Lower lobe of right lung (tissue), 2 donors: Measurements from ENCODE around the gene ANKRD6. TPM values are rescaled to one million over a fixed set of nuclear protein-coding genes. Genes with fewer than 3 reads are reported as not detected.

Experiments used
- ATAC-seq, 2 donors: fragments of 200-7000 bp; cut with Tn5 transposase; one replicate each; pipeline ENCODE4 v1.9.1; 2020 to 2022; ENCODE audit warnings: mild to moderate bottlenecking in 2 of 2, moderate library complexity in 2 of 2
- DNase-seq: peaks from one replicate; pipeline ENCODE4 v3.0.0-alpha.2; 2020
- H3K27ac ChIP-seq: fragments of 200-600 bp; one replicate; pipeline ENCODE4 v1.8.0; 2022
- H3K27me3 ChIP-seq: fragments of 200-600 bp; one replicate; pipeline ENCODE4 v1.8.0; 2022; ENCODE audit warnings: low read depth
- H3K36me3 ChIP-seq: fragments of 200-600 bp; one replicate; pipeline ENCODE4 v1.8.0; 2022; ENCODE audit warnings: mild to moderate bottlenecking
- H3K4me1 ChIP-seq: fragments of 200-600 bp; one replicate; pipeline ENCODE4 v1.8.0; 2022
- H3K4me3 ChIP-seq: fragments of 200-600 bp; one replicate; pipeline ENCODE4 v1.8.0; 2022; ENCODE audit warnings: mild to moderate bottlenecking
- H3K9me3 ChIP-seq: fragments of 200-600 bp; one replicate; pipeline ENCODE4 v1.8.0; 2022
- CTCF ChIP-seq: fragments of 200-600 bp; IDR thresholded peaks from one replicate; pipeline ENCODE4 v1.8.0; 2022; ENCODE audit warnings: antibody characterized with exemption, mild to moderate bottlenecking
- intact Hi-C: fragments of 100-400 bp; cut with DNase I; formaldehyde crosslinking; loops from one replicate; pipeline ENCODE4 v1.11.0; 2022
- total RNA-seq: library from RNA; stranded (reverse); fragmentation: NEBNext Ultra II Directional; extraction: Animal tissue kit (Norgen Biotek cat#: 25700); gene quantifications from one replicate; pipeline ENCODE4 v1.2.1, GENCODE V29; 2021
- donor health status: DM: no; HTN: yes; CAD: no; lungs with severe emphysema.

ANKRD6 gene
- total RNA-seq, 1 donor from 2014 or later, result 17.7 TPM

GRCh38 chr6:89597372-89597771, 164.4 kb downstream of the ANKRD6 start:
- intact Hi-C loops, result no loop called here
- ATAC-seq, result no peak
- no peak for TF ChIP-seq CTCF
- Histone ChIP-seq H3K27me3 (no peaks in the 10 kb centered on the region), H3K36me3 (no peaks in the 10 kb centered on the region), H3K9me3 (no peaks in the 10 kb centered on the region), H3K27ac (no peak overlapping the region), H3K4me3 (no peak overlapping the region), H3K4me1 (no peaks in the 10 kb centered on the region)
- no peak for DNase-seq

GRCh38 chr6:89597988-89598387, 165.0 kb downstream of the ANKRD6 start:
- Histone ChIP-seq H3K4me3 (no peak overlapping the region), H3K27me3 (no peaks in the 10 kb centered on the region), H3K9me3 (no peaks in the 10 kb centered on the region), H3K27ac (no peak overlapping the region), H3K36me3 (no peaks in the 10 kb centered on the region), H3K4me1 (no peaks in the 10 kb centered on the region)
- TF ChIP-seq CTCF, result peak; percentile 36
- no peak for DNase-seq
- ATAC-seq, result peak; percentile 80 to 90
- intact Hi-C loops, result no loop called here

- ATAC-seq (no peak), DNase-seq (no peak)
- no peaks in the 10 kb centered on the region for H3K36me3 ChIP-seq
- TF ChIP-seq CTCF, result no peak
- H3K4me3 ChIP-seq, result no peak overlapping the region
- no peaks in the 10 kb centered on the region for H3K27me3 ChIP-seq
- H3K27ac ChIP-seq, result no peak overlapping the region
- no peaks in the 10 kb centered on the region for H3K4me1 ChIP-seq
- no peaks in the 10 kb centered on the region for H3K9me3 ChIP-seq
- intact Hi-C loops, result loop anchor here (10.0 kb wide), 1 partner anchor 165 kb away; the partner anchor contains the start of gene ANKRD6
Measured at GRCh38 chr6:89599727-89600126, 166.8 kb downstream of the ANKRD6 start.

- intact Hi-C loops, result loop anchor here (10.0 kb wide), 1 partner anchor 167 kb away; the partner anchor contains the start of gene ANKRD6
- Histone ChIP-seq H3K36me3 (no peaks in the 10 kb centered on the region), H3K27ac (no peak overlapping the region), H3K4me1 (no peaks in the 10 kb centered on the region), H3K27me3 (no peaks in the 10 kb centered on the region), H3K4me3 (no peak overlapping the region), H3K9me3 (no peaks in the 10 kb centered on the region)
- ATAC-seq, result no peak
- TF ChIP-seq CTCF, result no peak
- no peak for DNase-seq
Measured at GRCh38 chr6:89602166-89602565, 169.2 kb downstream of the ANKRD6 start.

GRCh38 chr6:89604653-89605052, 171.7 kb downstream of the ANKRD6 start:
- H3K4me3 ChIP-seq, result no peak overlapping the region
- no peak for DNase-seq
- H3K27ac ChIP-seq, result no peak overlapping the region
- TF ChIP-seq CTCF, result no peak
- H3K4me1 ChIP-seq, result no peaks in the 10 kb centered on the region
- intact Hi-C loops, result loop anchor here (10.0 kb wide), 1 partner anchor 170 kb away; the partner anchor contains the start of gene ANKRD6
- H3K9me3 ChIP-seq, result no peaks in the 10 kb centered on the region
- no peaks in the 10 kb centered on the region for H3K27me3 ChIP-seq
- ATAC-seq, result no peak
- no peaks in the 10 kb centered on the region for H3K36me3 ChIP-seq
